Subcutaneous preadipocyte (primary cell): ENCODE measurements around the gene IGSF10. TPM values are rescaled to one million over a fixed set of nuclear protein-coding genes. Genes with fewer than 3 reads are reported as not detected.

Experiments
- small RNA-seq: library from RNA; depleted of rRNA; stranded (forward); fragments of <200 nt; gene quantifications from one replicate; pipeline ENCODE3, GENCODE V24; 2012
- total RNA-seq: library from RNA; depleted of rRNA; stranded (reverse); fragments of >200 nt; gene quantifications from 2 replicates; pipeline ENCODE4 v1.2.3, GENCODE V29; 2012

The IGSF10 gene
- total RNA-seq = under 0.01 TPM in 2 replicates

GRCh38 chr3:151460774-151461450, at the start of gene IGSF10:
TSS of gene IGSF10 (minus strand) at chr3:151461061. CDS start at chr3:151458709, 2,352 bp downstream.

Small RNA genes within 50 kb of the gene (small RNA-seq; reads per million reads assigned to genes)
- not detected for gene AC117454.1

Other genes starting within 250 kb of the IGSF10 start
- gene P2RY14, start 182.5 kb downstream of the IGSF10 start, total RNA-seq = not detected in 2 replicates
- not detected in 2 replicates for gene GPR87, start 144.2 kb downstream of the IGSF10 start, total RNA-seq
- gene P2RY13, start 131.5 kb downstream of the IGSF10 start, total RNA-seq = not detected in 2 replicates
- 0.37 TPM in 1 of 2 replicates, not detected in the other for gene P2RY12, start 76.3 kb downstream of the IGSF10 start, total RNA-seq